CD4-positive, alpha-beta T cell treated with Interleukin-10 for 1 hour (primary cell): ENCODE measurements around the gene PCDHGC4.
A peak's percentile ranks its signal among the peaks of the same experiment; 100 is the strongest.

Experiments used
- DNase-seq: peaks from one replicate; pipeline ENCODE4 v3.0.0-alpha.2; 2020

PCDHGC4 gene

GRCh38 chr5:141484641-141485311 is at the start of gene PCDHGC4:
PCDHGC4 (plus strand) TSS chr5:141485030; CDS start chr5:141485174, 144 bp downstream.
- DNase-seq, result no peak

- DNase-seq, result no peak
Observed at GRCh38 chr5:141437221-141437620, 47.6 kb upstream of the PCDHGC4 start.

- DNase-seq, result no peak
Observed at GRCh38 chr5:141439411-141440141, 45.3 kb upstream of the PCDHGC4 start.

- DNase-seq, result no peak
Observed at GRCh38 chr5:141440341-141440740, 44.5 kb upstream of the PCDHGC4 start.

- no peak for DNase-seq
Observed at GRCh38 chr5:141441571-141442170, 43.2 kb upstream of the PCDHGC4 start.

- DNase-seq, result no peak
Observed at GRCh38 chr5:141465351-141465750, 19.5 kb upstream of the PCDHGC4 start.

- peak; percentile 19 for DNase-seq
Observed at GRCh38 chr5:141475625-141476131, 9.2 kb upstream of the PCDHGC4 start, which contains the start of gene PCDHGC3. PCDHGC3 (plus strand) TSS chr5:141475966; CDS start chr5:141476117, 151 bp downstream.

GRCh38 chr5:141476132-141476911 is 8.5 kb upstream of the PCDHGC4 start:
- DNase-seq, result no peak

GRCh38 chr5:141477044-141477575 is 7.7 kb upstream of the PCDHGC4 start:
- no peak for DNase-seq

- no peak for DNase-seq
Observed at GRCh38 chr5:141477815-141478214, 7.0 kb upstream of the PCDHGC4 start.

GRCh38 chr5:141478321-141478945 is 6.4 kb upstream of the PCDHGC4 start:
- no peak for DNase-seq

- no peak for DNase-seq
Observed at GRCh38 chr5:141479776-141480175, 5.1 kb upstream of the PCDHGC4 start.

GRCh38 chr5:141483902-141484301 is 928 bp upstream of the PCDHGC4 start:
- DNase-seq, result no peak

- no peak for DNase-seq
Observed at GRCh38 chr5:141484310-141484640, 555 bp upstream of the PCDHGC4 start.

GRCh38 chr5:141485321-141486055 is 658 bp downstream of the PCDHGC4 start:
- DNase-seq, result no peak

GRCh38 chr5:141486091-141486490 is 1.3 kb downstream of the PCDHGC4 start:
- DNase-seq, result no peak

GRCh38 chr5:141487131-141487530 is 2.3 kb downstream of the PCDHGC4 start:
- no peak for DNase-seq

- DNase-seq, result no peak
Observed at GRCh38 chr5:141488591-141489561, 4.0 kb downstream of the PCDHGC4 start, which contains the start of gene PCDHGC5. PCDHGC5 (plus strand) TSS chr5:141489081; CDS start chr5:141489241, 160 bp downstream.

GRCh38 chr5:141489841-141490240 is 5.0 kb downstream of the PCDHGC4 start:
- no peak for DNase-seq

GRCh38 chr5:141490271-141490670 is 5.4 kb downstream of the PCDHGC4 start:
- no peak for DNase-seq
